Caco-2 (cell line): ENCODE data around the gene GRPR. TPM values are rescaled to one million over a fixed set of nuclear protein-coding genes. Genes with fewer than 3 reads are reported as not detected.

Experiments
- BruUV-seq: library from RNA; stranded (reverse); fragments of 400-500 nt; replicated peaks from 2 replicates; lab custom pipeline; 2021; lab: Mats Ljungman, UMichigan
- CTCF ChIA-PET: fragments of 300-600 bp; sonication (Branson Sonifier 250); formaldehyde crosslinking; loops from one replicate; lab custom pipeline; 2022; ENCODE audit warnings: antibody characterized with exemption; lab: Charles Lee
- POLR2A ChIA-PET: fragments of 300-600 bp; sonication (Branson Sonifier 250); formaldehyde crosslinking; loops from one replicate; lab custom pipeline; 2022; ENCODE audit warnings: antibody characterized with exemption; lab: Charles Lee
- DNase-seq, 2 experiments: peaks; one replicate each; pipeline versions ENCODE4 v3.0.0 to v3.0.0-alpha.2; 2020 to 2022
- H3K27me3 ChIP-seq: replicated peaks from 2 replicates; pipeline ENCODE4 v1.6.0; 2011; ENCODE audit warnings: low read length; ENCODE audit not compliant: control insufficient read depth, insufficient read depth
- H3K36me3 ChIP-seq: 2 replicates; pipeline ENCODE4 v1.5.1; 2011; ENCODE audit warnings: low read length; ENCODE audit not compliant: control insufficient read depth, insufficient read depth
- H3K4me1 ChIP-seq: fragments of 250-450 bp; sonication (Bioruptor Pico); 2 replicates; pipeline ENCODE4 v1.5.1; 2020; ENCODE audit warnings: mild to moderate bottlenecking
- H3K4me3 ChIP-seq: 2 replicates; pipeline ENCODE4 v1.5.1; 2011; ENCODE audit warnings: low read depth, mild to moderate bottlenecking, control low read depth, low read length
- H3K9me3 ChIP-seq: fragments of 250-450 bp; sonication (Bioruptor Pico); 2 replicates; pipeline ENCODE4 v1.5.1; 2020; ENCODE audit warnings: mild to moderate bottlenecking, moderate library complexity
- H3K27ac Mint-ChIP-seq: one replicate; pipeline ENCODE4 v1.8.0; 2022; ENCODE audit warnings: mixed read lengths; ENCODE audit not compliant: unreplicated experiment
- H3K27me3 Mint-ChIP-seq: one replicate; pipeline ENCODE4 v1.8.0; 2022; ENCODE audit warnings: mixed read lengths; ENCODE audit not compliant: insufficient read depth, unreplicated experiment
- H3K36me3 Mint-ChIP-seq: one replicate; pipeline ENCODE4 v1.8.0; 2022; ENCODE audit warnings: mild to moderate bottlenecking, mixed read lengths; ENCODE audit not compliant: insufficient read depth, unreplicated experiment
- H3K4me1 Mint-ChIP-seq: one replicate; pipeline ENCODE4 v1.8.0; 2022; ENCODE audit warnings: low read depth, mixed read lengths; ENCODE audit not compliant: unreplicated experiment
- H3K4me3 Mint-ChIP-seq: one replicate; pipeline ENCODE4 v1.8.0; 2022; ENCODE audit warnings: mild to moderate bottlenecking, moderate library complexity, mixed read lengths; ENCODE audit not compliant: unreplicated experiment
- H3K9me3 Mint-ChIP-seq: one replicate; pipeline ENCODE4 v1.8.0; 2022; ENCODE audit warnings: mixed read lengths; ENCODE audit not compliant: unreplicated experiment
- intact Hi-C: fragments of 100-400 bp; cut with micrococcal nuclease; formaldehyde crosslinking; loops from one replicate; pipeline ENCODE4 v1.10.0; 2022; ENCODE audit not compliant: unreplicated experiment
- total RNA-seq: library from RNA; stranded (reverse); gene quantifications from 2 replicates; pipeline ENCODE4 v1.2.3, GENCODE V29; 2022
- TF ChIP-seq, protein P1 (sequence below), 2 experiments: fragments of 200-600 bp in 1 of 2; IDR thresholded peaks; 1 replicate in 1 of 2; 2 replicates in 1 of 2; pipeline versions ENCODE4 v1.5.1 to v1.8.0; 2011 to 2022; ENCODE audit warnings: antibody characterized with exemption in 1 of 2, control low read depth in 1 of 2, inconsistent platforms in 1 of 2, low read depth in 1 of 2, low read length in 1 of 2, mild to moderate bottlenecking in 1 of 2, moderate library complexity in 1 of 2; ENCODE audit not compliant: insufficient read depth in 1 of 2, severe bottlenecking in 1 of 2, unreplicated experiment in 1 of 2

The GRPR gene
- total RNA-seq, 1 experiment from 2014 or later: not detected

DNA sequence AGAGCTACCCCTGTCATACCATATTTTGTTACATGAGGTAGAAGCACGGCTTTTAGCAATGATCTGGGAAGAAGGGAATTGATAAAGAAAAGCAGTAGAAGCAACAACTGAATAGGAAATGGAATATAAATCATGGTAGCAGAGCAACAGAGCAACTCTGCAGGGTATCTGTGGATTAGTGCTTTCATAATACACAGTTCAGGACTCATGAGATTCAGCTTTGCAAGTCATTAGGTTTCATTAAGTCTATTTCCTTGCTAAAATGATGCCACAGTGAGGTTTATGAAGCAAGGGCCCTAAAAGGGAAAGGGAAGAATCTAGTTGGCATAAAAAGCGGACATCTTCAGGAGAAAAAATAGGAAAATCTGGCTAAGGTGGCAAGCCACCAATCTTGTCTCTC lies 45.6 kb upstream of the GRPR start:
- no TSS peak for BruUV-seq
- no peaks in the 10 kb centered on the region for H3K36me3 ChIP-seq
- Mint-ChIP-seq H3K27ac (no peak overlapping the region), H3K4me3 (no peak overlapping the region), H3K4me1 (no peaks in the 10 kb centered on the region), H3K9me3 (no peaks in the 10 kb centered on the region), H3K36me3 (no peaks in the 10 kb centered on the region), H3K27me3 (peaks cover 3% of the 10 kb centered on the region)
- ChIA-PET CTCF (no interaction called here), POLR2A (no interaction called here)
- H3K27me3 ChIP-seq: no peaks in the 10 kb centered on the region
- H3K9me3 ChIP-seq: no peaks in the 10 kb centered on the region
- no peak overlapping the region for H3K4me3 ChIP-seq
- no peak for DNase-seq
- no peaks in the 10 kb centered on the region for H3K4me1 ChIP-seq
- intact Hi-C loops: no loop called here
- TF ChIP-seq, protein P1, sequence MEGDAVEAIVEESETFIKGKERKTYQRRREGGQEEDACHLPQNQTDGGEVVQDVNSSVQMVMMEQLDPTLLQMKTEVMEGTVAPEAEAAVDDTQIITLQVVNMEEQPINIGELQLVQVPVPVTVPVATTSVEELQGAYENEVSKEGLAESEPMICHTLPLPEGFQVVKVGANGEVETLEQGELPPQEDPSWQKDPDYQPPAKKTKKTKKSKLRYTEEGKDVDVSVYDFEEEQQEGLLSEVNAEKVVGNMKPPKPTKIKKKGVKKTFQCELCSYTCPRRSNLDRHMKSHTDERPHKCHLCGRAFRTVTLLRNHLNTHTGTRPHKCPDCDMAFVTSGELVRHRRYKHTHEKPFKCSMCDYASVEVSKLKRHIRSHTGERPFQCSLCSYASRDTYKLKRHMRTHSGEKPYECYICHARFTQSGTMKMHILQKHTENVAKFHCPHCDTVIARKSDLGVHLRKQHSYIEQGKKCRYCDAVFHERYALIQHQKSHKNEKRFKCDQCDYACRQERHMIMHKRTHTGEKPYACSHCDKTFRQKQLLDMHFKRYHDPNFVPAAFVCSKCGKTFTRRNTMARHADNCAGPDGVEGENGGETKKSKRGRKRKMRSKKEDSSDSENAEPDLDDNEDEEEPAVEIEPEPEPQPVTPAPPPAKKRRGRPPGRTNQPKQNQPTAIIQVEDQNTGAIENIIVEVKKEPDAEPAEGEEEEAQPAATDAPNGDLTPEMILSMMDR (IDR thresholded peaks at IDR 0.05; ENCODE audit: insufficient read depth in 1 of 2, low read depth in 1 of 2, low read length in 1 of 2, severe bottlenecking in 1 of 2, unreplicated experiment in 1 of 2): no peak

DNA sequence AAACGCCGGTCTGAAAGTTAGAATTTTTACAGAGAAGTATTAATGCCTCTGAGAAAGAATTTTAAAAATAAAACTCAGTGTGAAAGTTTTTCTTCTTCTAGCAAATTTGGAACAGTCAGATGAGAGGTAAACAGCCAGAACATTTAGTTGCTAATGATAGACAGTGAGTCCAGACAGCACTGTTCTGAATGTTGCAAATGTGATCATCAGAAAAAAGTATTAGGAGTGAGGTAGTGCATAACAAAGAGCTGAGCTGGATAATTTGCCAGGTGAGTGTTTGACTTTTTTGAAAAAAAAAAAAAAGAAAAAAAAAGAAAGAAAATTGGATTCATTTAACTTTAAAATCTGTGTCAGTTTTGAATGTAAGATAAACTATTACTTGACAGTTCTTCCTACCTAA lies 42.0 kb upstream of the GRPR start:
- no peaks in the 10 kb centered on the region for H3K36me3 ChIP-seq
- H3K9me3 ChIP-seq: no peaks in the 10 kb centered on the region
- no peak overlapping the region for H3K27ac Mint-ChIP-seq
- no peak overlapping the region for H3K4me3 Mint-ChIP-seq
- H3K4me1 Mint-ChIP-seq: no peaks in the 10 kb centered on the region
- no peaks in the 10 kb centered on the region for H3K36me3 Mint-ChIP-seq
- H3K27me3 ChIP-seq: no peaks in the 10 kb centered on the region
- ChIA-PET CTCF (no interaction called here), POLR2A (no interaction called here)
- DNase-seq: no peak
- intact Hi-C loops: no loop called here
- H3K4me3 ChIP-seq: no peak overlapping the region
- H3K27me3 Mint-ChIP-seq: peaks cover 3% of the 10 kb centered on the region
- no peaks in the 10 kb centered on the region for H3K9me3 Mint-ChIP-seq
- TF ChIP-seq, protein P1 (IDR thresholded peaks at IDR 0.05; ENCODE audit: insufficient read depth in 1 of 2, low read depth in 1 of 2, low read length in 1 of 2, severe bottlenecking in 1 of 2, unreplicated experiment in 1 of 2): no peak
- no TSS peak for BruUV-seq
- no peaks in the 10 kb centered on the region for H3K4me1 ChIP-seq

DNA sequence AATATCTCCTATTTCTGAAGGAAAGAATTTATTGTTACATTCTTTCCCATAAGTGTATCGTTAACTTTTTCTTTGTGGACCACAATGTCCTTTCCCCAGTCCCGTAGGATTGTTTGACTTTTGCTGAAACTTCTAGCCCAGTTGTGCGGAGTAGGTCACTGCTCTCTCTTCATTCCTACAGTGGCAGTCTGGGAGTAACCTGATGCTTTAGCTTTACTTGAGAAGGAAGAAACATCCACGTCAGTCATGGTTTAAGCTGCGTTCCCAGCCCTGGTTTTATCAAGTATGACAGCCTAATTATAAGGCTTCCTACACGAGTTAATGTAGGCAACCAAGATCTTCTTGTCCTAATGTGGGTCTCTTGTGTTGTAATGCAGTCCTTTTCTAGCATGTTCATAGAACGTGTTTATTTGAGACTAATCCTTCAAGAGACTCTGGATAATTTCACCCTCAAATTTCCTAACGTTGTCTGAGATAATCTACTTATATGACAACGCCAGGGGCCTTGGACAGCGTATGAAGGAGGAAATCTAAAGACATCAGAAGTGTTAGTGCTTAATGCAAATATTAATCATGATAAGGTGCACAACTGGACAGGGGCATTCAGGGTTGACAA lies 40.8 kb upstream of the GRPR start:
- no peaks in the 10 kb centered on the region for H3K9me3 ChIP-seq
- no peaks in the 10 kb centered on the region for H3K36me3 ChIP-seq
- Mint-ChIP-seq H3K4me1 (no peaks in the 10 kb centered on the region), H3K36me3 (no peaks in the 10 kb centered on the region), H3K27ac (no peak overlapping the region), H3K27me3 (peaks cover 4% of the 10 kb centered on the region), H3K9me3 (no peaks in the 10 kb centered on the region), H3K4me3 (no peak overlapping the region)
- no peak for DNase-seq
- TF ChIP-seq, protein P1 (IDR thresholded peaks at IDR 0.05; ENCODE audit: insufficient read depth in 1 of 2, low read depth in 1 of 2, low read length in 1 of 2, severe bottlenecking in 1 of 2, unreplicated experiment in 1 of 2): no peak
- H3K4me1 ChIP-seq: no peaks in the 10 kb centered on the region
- ChIA-PET POLR2A (no interaction called here), CTCF (no interaction called here)
- H3K4me3 ChIP-seq: no peak overlapping the region
- intact Hi-C loops: no loop called here
- no TSS peak for BruUV-seq
- H3K27me3 ChIP-seq: no peaks in the 10 kb centered on the region
